Endothelial cell of coronary artery (primary cell): Measurements from ENCODE around the gene ALDOA. TPM values are rescaled to one million over a fixed set of nuclear protein-coding genes. Genes with fewer than 3 reads are reported as not detected.

Experiments used
- total RNA-seq: library from RNA; depleted of rRNA; stranded (reverse); fragments of >200 nt; gene quantifications from 2 replicates; pipeline ENCODE4 v1.2.3, GENCODE V29; 2014

Gene ALDOA
- 358 and 754 TPM in 2 replicates for total RNA-seq

GRCh38 chr16:30065102-30065942 lies at the start of gene ALDOA:
ALDOA (plus strand) TSS chr16:30065760; CDS start chr16:30066898, 1,138 bp downstream.

GRCh38 chr16:30022887-30023286 lies 42.7 kb upstream of the ALDOA start, which contains the start of gene C16orf92:
C16orf92 (plus strand) TSS chr16:30023198; CDS start chr16:30023341, 143 bp downstream.

GRCh38 chr16:30030841-30031413 lies 34.6 kb upstream of the ALDOA start, which contains the start of gene TLCD3B:
TLCD3B (minus strand) TSS chr16:30031271; CDS start chr16:30030527, 744 bp downstream.

GRCh38 chr16:30075503-30076275 lies 10.1 kb downstream of the ALDOA start, which contains the start of gene PPP4C:
PPP4C (plus strand) TSS chr16:30075994; CDS start chr16:30076378, 384 bp downstream.

GRCh38 chr16:30091474-30092372 lies 26.2 kb downstream of the ALDOA start, which contains the start of gene TBX6:
TBX6 (minus strand) TSS chr16:30091924; CDS start chr16:30091193, 731 bp downstream.

GRCh38 chr16:30096105-30096861 lies 30.7 kb downstream of the ALDOA start, which contains the start of gene YPEL3:
YPEL3 (minus strand) TSS chr16:30096213; CDS start chr16:30095482, 731 bp downstream.

GRCh38 chr16:30113031-30113710 lies 47.6 kb downstream of the ALDOA start, which contains the start of gene GDPD3:
GDPD3 (minus strand) TSS chr16:30113537; CDS start chr16:30113478, 59 bp downstream.

Other genes starting within 250 kb of the ALDOA start
- 17.2 and 21.5 TPM in 2 replicates for gene PAGR1, start 249.6 kb upstream of the ALDOA start, total RNA-seq
- gene MVP, start 245.3 kb upstream of the ALDOA start, total RNA-seq = 250 and 373 TPM in 2 replicates
- gene CDIPT, start 202.5 kb upstream of the ALDOA start, total RNA-seq = 56.0 and 67.3 TPM in 2 replicates
- 1.2 and 3.7 TPM in 2 replicates for gene SEZ6L2, start 166.2 kb upstream of the ALDOA start, total RNA-seq
- gene ASPHD1, start 165.3 kb upstream of the ALDOA start, total RNA-seq = 1.2 and 2.4 TPM in 2 replicates
- gene KCTD13, start 139.5 kb upstream of the ALDOA start, total RNA-seq = 4.7 and 5.7 TPM in 2 replicates
- gene TMEM219, start 103.7 kb upstream of the ALDOA start, total RNA-seq = 61.0 and 61.1 TPM in 2 replicates
- 97.0 TPM in 2 replicates for gene TAOK2, start 91.9 kb upstream of the ALDOA start, total RNA-seq
- gene HIRIP3, start 70.1 kb upstream of the ALDOA start, total RNA-seq = 4.9 and 6.4 TPM in 2 replicates
- 17.3 and 18.3 TPM in 2 replicates for gene INO80E, start 69.5 kb upstream of the ALDOA start, total RNA-seq
- gene DOC2A, start 54.7 kb upstream of the ALDOA start, total RNA-seq = 0.09 and 0.38 TPM in 2 replicates
- not detected in 2 replicates for gene C16orf92, start 42.6 kb upstream of the ALDOA start, total RNA-seq
- 0.09 TPM in 2 replicates for gene TLCD3B, start 34.5 kb upstream of the ALDOA start, total RNA-seq
- gene PPP4C, start 10.2 kb downstream of the ALDOA start, total RNA-seq = 221 and 246 TPM in 2 replicates
- gene TBX6, start 26.2 kb downstream of the ALDOA start, total RNA-seq = 0.09 and 0.19 TPM in 2 replicates
- 6.2 and 9.3 TPM in 2 replicates for gene YPEL3, start 30.5 kb downstream of the ALDOA start, total RNA-seq
- 0.81 and 1.3 TPM in 2 replicates for gene GDPD3, start 47.8 kb downstream of the ALDOA start, total RNA-seq
- gene MAPK3, start 57.5 kb downstream of the ALDOA start, total RNA-seq = 25.6 and 28.0 TPM in 2 replicates
- 0.75 and 2.7 TPM in 2 replicates for gene CORO1A, start 117.8 kb downstream of the ALDOA start, total RNA-seq
- gene BOLA2B, start 127.9 kb downstream of the ALDOA start, total RNA-seq = 39.0 and 39.6 TPM in 2 replicates
- gene SLX1A, start 128.1 kb downstream of the ALDOA start, total RNA-seq = 39.4 and 46.1 TPM in 2 replicates
- 1.7 and 2.8 TPM in 2 replicates for gene SULT1A3, start 133.5 kb downstream of the ALDOA start, total RNA-seq
- gene NPIPB13, start 182.7 kb downstream of the ALDOA start, total RNA-seq = 0.94 and 1.3 TPM in 2 replicates